Epithelial cell of esophagus (primary cell): ENCODE results near the gene HLA-A.

Experiments
- DNase-seq: peaks from one replicate; pipeline ENCODE4 v3.0.0; 2010; ENCODE audit warnings: low read depth
- H3K4me3 ChIP-seq: 2 replicates; pipeline ENCODE4 v1.5.1; 2011; ENCODE audit warnings: mild to moderate bottlenecking, low read length, control low read depth
- CTCF ChIP-seq: IDR thresholded peaks from 2 replicates; pipeline ENCODE4 v1.5.1; 2011; ENCODE audit warnings: low read depth, mild to moderate bottlenecking, low read length, control low read depth, inconsistent platforms; ENCODE audit not compliant: insufficient read depth; ENCODE audit errors: missing control alignments

The HLA-A gene

GRCh38 chr6:29995340-29995777, 53.0 kb downstream of the HLA-A start:
- TF ChIP-seq CTCF = no peak
- DNase-seq = peak; percentile 69
- no peak overlapping the region for H3K4me3 ChIP-seq
